ENCODE data around the gene SRSF8. TPM values are rescaled to one million over a fixed set of nuclear protein-coding genes. Genes with fewer than 3 reads are reported as not detected.

Gene SRSF8
- total RNA-seq, 4 donors from 2014 or later, result 20.1 to 37.4 (median 22.2) TPM

GRCh38 chr11:95059046-95059445 lies 7.7 kb upstream of the SRSF8 start:
- 82 to 85% methylated on average over 6 of the region's 6 CpGs for WGBS, 2 donors
- intact Hi-C loops (cut with DNase I), result no loop called here
- no peak for DNase-seq

GRCh38 chr11:95065336-95065735 lies 1.4 kb upstream of the SRSF8 start:
- TF ChIP-seq CTCF (IDR thresholded peaks at IDR 0.05), result no peak
- TF ChIP-seq POLR2A (IDR thresholded peaks at IDR 0.05), result no peak
- H3K27ac ChIP-seq, result no peak overlapping the region
- DNase-seq, result no peak
- WGBS, 2 donors, result 82 to 91% methylated on average over 1 of the region's 1 CpG
- H3K27me3 ChIP-seq, result no peaks in the 10 kb centered on the region
- no peaks in the 10 kb centered on the region for H3K9me3 ChIP-seq
- H3K36me3 ChIP-seq, result no peaks in the 10 kb centered on the region
- H3K4me3 ChIP-seq, result no peak overlapping the region
- peaks cover 7 to 24% (median 10%) of the 10 kb centered on the region in 3 donors for H3K4me1 ChIP-seq
- intact Hi-C loops (cut with DNase I), result loop anchor here (5.0 kb wide), 1 partner anchor 87 kb away; no protein-coding TSS in a partner anchor

More at GRCh38 chr11:95059046-95059445, 7.7 kb upstream of the SRSF8 start:
- Histone ChIP-seq H3K27ac (no peak overlapping the region), H3K4me1 (no peaks in the 10 kb centered on the region), H3K9me3 (no peaks in the 10 kb centered on the region), H3K36me3 (no peaks in the 10 kb centered on the region), H3K27me3 (peaks cover 0 to 15% (median 0%) of the 10 kb centered on the region in 4 donors), H3K4me3 (no peak overlapping the region)
- TF ChIP-seq CTCF (IDR thresholded peaks at IDR 0.05), result no peak
- TF ChIP-seq POLR2A (IDR thresholded peaks at IDR 0.05), result no peak

GRCh38 chr11:95067039-95067840 lies 521 bp downstream of the SRSF8 start:
- intact Hi-C loops (cut with DNase I), result loop anchor here (5.0 kb wide), 1 partner anchor 85 kb away; no protein-coding TSS in a partner anchor
- 0% methylated on average over 7 to 12 of the region's 98 CpGs for WGBS, 2 donors
- TF ChIP-seq CTCF (IDR thresholded peaks at IDR 0.05) (peak in 5 of 6 experiments; percentile 6 to 76 (median 56)), POLR2A (IDR thresholded peaks at IDR 0.05) (peak in 2 of 4 donors; percentile 65 to 74)
- Histone ChIP-seq H3K4me1 (peaks cover 7 to 35% (median 10%) of the 10 kb centered on the region in 3 donors), H3K27me3 (no peaks in the 10 kb centered on the region), H3K4me3 (peak overlapping the region; percentile 61 to 94 (median 86)), H3K36me3 (no peaks in the 10 kb centered on the region), H3K27ac (peak overlapping the region; percentile 94 to 99 (median 98)), H3K9me3 (no peaks in the 10 kb centered on the region)
- no peak for DNase-seq

- H3K4me3 ChIP-seq, result peak overlapping the region; percentile 61 to 94 (median 86)
- peaks cover 7 to 41% (median 10%) of the 10 kb centered on the region in 3 donors for H3K4me1 ChIP-seq
- no peak for DNase-seq
- no peaks in the 10 kb centered on the region for H3K36me3 ChIP-seq
- H3K9me3 ChIP-seq, result no peaks in the 10 kb centered on the region
- TF ChIP-seq POLR2A (IDR thresholded peaks at IDR 0.05) (no peak), CTCF (IDR thresholded peaks at IDR 0.05) (no peak)
- 2 to 3% methylated on average over 14 to 16 of the region's 16 CpGs for WGBS, 2 donors
- intact Hi-C loops (cut with DNase I), result loop anchor here (5.0 kb wide), 1 partner anchor 84 kb away; no protein-coding TSS in a partner anchor
- no peaks in the 10 kb centered on the region for H3K27me3 ChIP-seq
- peak overlapping the region; percentile 94 to 99 (median 98) for H3K27ac ChIP-seq
These were observed 1.1 kb downstream of the SRSF8 start for GRCh38 chr11:95067841-95068219.

GRCh38 chr11:95068549-95068948 lies 1.8 kb downstream of the SRSF8 start:
- Histone ChIP-seq H3K27me3 (no peaks in the 10 kb centered on the region), H3K4me1 (peaks cover 7 to 48% (median 10%) of the 10 kb centered on the region in 3 donors), H3K36me3 (no peaks in the 10 kb centered on the region), H3K9me3 (no peaks in the 10 kb centered on the region), H3K27ac (peak overlapping the region; percentile 94 to 99 (median 98)), H3K4me3 (peak overlapping the region; percentile 61 to 94 (median 86))
- WGBS, 2 donors, result 0 to 1% methylated on average over 5 of the region's 5 CpGs
- peak; percentile 47 for DNase-seq
- intact Hi-C loops (cut with DNase I), result loop anchor here (5.0 kb wide), 1 partner anchor 84 kb away; no protein-coding TSS in a partner anchor
- TF ChIP-seq CTCF (IDR thresholded peaks at IDR 0.05) (peak in 1 of 6 experiments; percentile 30), POLR2A (IDR thresholded peaks at IDR 0.05) (peak in 3 of 4 donors; percentile 28 to 90 (median 78))
